ENCODE data around the gene CLSTN2.

Gene CLSTN2

DNA sequence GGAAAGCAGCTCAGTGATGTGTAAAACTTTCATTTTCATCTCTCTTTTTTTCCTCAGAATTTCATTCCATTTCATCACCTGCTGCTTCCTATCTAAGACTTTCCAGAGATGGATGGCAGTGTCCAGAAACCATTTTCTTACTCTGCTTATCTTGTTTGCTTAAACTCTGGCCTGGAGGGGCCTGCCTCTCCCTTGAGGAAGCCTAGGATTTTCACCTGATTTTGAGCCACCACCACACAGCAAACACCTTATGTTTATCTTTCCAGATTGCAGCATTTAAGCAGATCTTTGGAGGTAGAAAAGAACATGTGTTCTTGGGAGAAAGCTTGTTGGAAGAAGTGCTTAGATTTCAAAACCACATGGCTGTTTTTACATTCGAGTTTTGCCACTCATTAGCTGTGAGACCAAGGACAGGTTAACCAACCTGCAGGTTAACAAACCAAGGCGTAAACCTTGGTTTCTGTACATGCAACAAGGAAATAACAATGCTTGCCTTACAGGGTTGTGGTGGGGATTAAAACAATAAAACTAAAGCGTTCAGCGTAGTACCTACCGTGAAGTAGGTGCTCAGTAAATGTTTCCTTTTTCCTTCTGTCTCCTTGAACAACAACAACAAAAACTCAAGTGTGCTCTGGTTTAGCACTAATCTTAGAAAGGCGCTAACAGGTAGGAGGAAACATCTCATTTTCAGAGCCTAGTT, 120.3 kb downstream of the CLSTN2 start:
- no peak for DNase-seq

DNA sequence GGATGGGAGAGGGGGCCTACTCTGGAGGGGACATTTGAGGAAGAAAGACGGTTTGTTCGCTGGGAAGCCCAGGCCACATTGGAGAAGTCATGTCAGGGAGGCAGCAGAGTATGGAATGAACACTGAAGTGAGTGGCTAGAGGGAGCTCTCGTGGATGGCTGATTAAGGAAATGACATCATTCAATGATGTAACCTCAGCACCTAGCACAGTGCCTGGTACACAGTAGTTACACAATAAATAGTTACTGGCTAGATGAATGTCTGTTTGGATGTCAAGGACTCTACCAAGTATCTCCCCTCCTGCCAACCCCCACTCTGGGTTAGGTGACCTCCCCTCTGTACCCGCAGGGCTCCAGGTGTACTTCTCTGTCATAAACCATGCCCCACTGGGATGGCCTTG, 121.1 kb downstream of the CLSTN2 start:
- DNase-seq = no peak

DNA sequence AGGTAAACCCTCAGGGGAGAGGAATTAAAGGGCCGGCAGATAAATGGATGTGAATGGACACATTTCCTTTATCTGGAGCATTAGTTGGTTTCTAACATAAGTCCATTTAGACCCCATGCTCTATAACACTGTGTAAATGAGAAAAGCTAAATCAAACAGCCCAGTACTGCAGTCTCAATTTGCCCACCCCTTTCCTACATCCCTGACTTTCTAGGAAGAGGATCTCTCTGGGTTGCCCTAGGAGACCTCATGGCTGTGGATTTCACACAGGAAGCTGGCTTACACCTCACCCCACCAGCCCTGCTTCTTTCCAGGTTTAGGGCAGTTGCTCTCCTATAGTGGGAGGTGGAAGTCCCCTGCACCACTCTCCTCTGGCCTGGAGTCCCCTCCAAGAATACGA, 126.2 kb downstream of the CLSTN2 start:
- DNase-seq = no peak

DNA sequence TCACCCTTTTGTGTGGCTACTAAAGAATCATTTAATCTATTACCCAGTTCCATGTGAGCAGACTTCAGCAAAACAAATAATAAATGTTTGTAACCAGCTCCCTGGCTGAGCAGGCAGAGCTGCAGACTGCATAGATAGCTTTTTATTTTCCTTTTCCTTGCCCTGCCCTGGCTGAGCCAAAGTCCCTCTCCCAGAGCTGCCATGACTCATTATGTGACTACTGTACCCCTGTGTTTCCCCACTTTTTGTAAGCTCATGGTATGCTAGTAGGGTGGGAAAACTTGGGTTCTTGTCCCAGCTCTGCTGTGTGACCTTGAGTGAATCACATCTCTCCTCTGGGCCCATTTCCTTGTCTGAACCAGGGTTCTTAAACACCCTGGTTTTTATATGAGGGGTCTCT, 127.5 kb downstream of the CLSTN2 start:
- DNase-seq = no peak

DNA sequence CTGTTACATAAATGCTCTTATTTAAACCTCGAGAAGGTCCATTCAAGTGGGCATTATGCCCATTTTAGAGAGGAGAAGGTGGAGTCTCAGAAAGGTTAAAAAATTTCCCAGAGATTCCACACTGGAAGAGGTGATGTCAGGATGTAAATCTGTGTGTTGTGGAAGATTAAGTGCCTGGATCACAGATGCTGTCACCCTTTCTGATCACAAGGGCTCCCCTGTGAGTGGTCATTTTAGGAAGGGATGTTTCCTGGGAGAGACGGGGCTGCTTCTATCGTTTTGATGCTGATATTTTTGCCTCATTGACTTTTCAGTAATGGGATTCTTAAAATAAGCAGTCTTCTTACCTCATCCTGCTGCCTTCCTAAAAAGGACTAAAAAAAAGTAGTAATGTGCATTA, 132.5 kb downstream of the CLSTN2 start:
- no peak for DNase-seq

DNA sequence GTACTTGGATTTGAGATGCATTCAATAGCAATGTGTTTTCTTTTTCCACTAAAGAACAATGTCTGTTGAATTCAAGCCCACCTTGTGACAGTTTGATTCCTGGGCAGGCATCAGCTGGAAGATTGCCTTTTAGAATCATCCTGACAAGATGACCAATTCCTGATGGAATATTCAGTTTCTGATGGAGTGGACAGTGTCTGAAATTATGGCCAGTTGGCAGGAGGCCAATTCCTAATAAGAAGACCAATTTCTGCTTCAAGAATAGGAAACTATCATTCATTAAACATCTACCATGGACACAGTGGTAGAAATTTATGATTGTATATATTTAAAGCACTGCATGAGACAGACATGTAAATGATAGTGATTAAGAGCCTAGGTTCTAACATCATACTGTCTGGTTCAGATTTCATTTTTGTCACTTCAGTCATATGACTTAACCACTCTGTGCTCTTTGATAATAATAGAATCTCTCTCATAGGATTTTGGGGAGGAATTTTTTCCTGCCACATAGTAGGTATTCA, 133.6 kb downstream of the CLSTN2 start:
- no peak for DNase-seq

DNA sequence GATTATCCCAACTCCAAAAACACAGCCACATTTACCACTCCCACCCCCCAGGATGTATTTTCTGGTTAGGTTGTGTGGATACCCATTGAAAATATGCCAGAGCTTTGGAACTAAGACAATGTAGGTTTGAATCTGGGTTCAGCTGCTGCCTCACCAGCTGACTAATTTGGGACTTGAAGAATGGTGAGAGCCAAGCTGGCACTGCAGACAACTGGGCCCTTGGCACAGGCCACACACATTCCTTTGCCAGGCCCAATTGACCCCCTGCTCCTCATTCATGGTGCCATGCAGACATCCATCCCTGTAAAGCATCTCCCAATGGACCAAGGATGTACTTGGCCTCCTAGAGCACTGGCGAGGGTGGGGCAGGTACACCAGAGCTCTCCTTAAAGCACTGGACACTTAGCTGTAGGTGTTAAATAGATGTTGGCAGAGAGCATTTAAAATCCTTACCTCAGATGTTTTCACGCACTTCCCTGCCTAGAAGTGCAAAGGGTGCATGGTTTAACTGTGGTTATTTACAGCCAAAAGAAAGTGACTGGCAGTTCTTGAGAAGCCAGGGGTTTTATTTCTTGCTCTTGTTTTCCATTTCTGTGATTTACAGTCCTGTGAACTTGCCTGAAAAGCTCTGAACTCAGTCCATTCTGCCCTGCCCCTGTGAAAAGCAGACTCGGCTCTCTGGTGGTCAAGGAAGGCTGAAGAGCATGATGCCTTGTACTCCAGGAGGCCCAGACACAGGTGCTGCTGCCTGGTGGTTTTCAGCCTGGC, 138.5 kb downstream of the CLSTN2 start:
- no peak for DNase-seq

DNA sequence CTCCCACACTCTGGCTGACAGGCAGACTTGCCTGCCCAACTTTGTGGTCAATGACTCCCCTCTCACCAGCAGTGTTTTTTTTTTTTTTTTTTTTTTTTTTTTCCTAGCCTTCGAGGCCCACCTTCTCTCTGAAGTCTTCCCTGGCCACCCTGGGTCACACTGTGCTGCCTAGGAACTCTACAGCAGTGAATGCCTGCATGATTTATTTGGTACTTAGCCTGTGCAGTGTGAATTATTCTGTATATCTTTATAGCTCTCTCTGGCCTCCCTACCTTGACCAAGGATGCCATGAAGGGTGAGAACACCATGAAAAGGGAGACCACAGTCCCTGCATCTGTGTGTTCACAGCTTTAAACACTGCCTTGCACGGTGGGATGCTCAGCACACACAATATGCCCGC, 141.6 kb downstream of the CLSTN2 start:
- DNase-seq = no peak

DNA sequence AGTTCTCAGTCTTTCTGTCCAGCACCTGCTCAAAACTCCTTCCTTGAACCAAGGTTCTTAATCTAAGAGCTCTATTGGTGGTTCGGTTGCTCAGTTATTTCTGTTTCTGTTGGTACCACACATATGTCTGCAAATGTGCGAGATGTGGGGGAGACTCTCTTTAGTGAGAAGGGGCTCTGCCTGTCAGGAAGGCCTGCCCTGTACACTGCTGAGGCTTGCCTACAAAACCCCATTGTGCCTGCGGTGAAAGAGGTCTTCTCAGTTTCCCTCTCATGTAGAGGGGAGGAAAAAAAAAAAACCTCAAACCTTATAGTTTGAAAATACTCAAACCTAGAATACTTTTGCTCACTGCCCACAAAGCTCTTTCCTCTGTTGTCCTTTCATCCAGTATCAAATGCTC, 142.4 kb downstream of the CLSTN2 start:
- DNase-seq = no peak

DNA sequence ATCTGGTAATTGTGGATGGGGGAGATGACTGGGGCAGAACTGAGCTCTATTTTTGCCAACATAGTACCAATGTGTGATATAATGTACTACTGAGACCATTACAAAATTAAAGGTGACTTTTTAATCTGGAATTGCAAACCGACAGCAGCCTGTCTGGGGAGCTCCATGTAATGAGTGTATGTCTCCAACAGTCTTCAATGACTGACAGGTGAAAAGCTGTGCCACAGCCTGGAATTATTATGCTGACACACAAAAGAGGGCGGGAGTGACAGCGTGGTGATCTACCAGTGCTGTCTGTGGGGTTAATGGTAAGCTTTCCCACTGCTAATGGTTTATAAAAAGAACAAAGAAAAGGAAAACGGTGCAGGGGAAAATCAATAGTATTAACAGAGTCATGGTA, 143.4 kb downstream of the CLSTN2 start:
- no peak for DNase-seq

DNA sequence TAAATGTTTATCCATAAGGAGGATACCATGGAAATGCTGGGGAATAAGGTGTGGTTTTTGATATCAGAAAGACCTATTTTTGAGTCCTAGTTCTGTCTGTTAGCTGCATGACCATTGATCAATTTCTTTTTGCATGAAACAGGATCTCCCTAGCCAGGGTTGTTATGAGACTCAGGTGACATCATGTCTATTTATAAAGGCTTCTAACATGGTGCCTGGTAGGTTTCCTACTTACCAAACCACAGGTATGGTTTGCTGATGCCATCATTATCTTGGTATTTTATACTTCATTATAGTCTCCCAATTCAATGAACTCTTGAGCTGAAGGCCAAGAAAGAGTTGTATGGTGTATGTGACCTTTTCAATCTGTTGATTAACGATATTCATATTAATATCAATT, 144.0 kb downstream of the CLSTN2 start:
- DNase-seq = no peak

DNA sequence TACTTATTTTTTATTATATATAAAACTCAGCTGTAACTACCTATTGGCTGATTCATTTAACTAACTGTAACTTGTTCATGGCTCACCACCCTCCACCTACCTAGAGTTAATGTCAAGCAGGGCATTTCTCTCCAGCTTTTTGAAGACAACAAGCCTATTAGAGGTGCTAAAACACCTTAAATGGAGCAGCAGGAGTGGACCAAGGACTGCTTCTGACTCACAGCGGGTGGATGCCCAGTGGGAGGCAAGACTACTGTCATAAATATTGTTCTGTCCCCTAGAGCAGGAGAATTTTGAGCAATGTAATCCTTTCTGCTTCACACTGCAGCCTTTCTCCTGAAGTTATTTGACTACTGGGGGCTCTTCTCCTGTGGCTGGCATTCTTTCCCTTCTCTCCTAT, 146.9 kb downstream of the CLSTN2 start:
- no peak for DNase-seq

DNA sequence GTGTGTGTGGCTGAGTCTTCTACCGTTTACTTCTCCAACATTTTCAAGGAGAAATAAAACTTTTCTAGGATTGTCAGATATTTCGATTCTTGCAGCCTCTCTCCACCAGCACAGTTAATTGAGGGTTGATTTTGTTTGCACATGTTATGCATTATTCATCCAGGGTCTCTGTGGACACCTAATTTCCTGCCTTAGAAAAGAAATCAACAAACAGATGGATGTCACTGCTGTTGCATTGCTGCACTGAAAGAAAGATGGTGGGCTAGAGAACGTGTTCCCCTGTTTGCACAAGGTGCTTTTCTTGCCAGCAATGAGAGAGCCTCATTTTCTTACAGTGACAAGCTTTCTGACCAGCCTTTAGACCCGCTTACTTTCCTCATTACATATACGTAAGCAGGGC, 150.0 kb downstream of the CLSTN2 start:
- DNase-seq = no peak

DNA sequence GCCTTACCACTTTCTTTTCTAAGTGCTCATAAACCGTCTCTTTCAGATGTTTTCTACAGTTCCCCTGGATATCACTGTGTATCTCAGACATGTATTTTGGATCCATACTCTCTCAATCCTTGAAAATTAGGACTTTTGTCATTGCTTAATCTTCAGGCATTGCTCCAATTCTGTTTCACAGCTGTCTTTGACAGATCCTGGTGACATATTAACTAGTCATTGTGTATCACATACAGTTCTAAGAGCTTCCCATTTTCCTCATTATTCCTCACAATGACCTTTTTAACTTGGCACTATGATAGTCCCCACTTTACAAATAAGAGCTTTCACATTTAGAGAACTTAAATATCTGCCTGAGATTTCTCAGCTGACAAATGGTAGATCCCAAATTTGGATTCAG, 151.7 kb downstream of the CLSTN2 start:
- no peak for DNase-seq

DNA sequence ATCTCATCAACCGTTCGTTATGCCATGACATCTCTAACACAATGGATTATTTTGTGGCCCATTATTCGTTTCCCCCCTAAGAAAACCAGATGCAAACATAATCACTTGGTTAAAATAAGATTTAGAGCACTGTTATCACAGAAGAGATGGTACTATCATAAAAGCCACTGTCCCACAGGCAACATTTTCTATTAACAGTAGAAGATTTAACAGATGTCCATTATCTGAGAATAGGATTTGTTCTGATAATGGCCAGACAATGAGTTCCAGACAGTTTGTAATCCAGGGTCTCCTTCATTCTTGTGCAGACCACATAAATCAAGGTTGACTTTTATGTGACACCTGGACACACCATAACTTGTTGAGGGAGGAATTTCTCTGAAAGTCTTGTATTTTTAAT, 153.1 kb downstream of the CLSTN2 start:
- no peak for DNase-seq

DNA sequence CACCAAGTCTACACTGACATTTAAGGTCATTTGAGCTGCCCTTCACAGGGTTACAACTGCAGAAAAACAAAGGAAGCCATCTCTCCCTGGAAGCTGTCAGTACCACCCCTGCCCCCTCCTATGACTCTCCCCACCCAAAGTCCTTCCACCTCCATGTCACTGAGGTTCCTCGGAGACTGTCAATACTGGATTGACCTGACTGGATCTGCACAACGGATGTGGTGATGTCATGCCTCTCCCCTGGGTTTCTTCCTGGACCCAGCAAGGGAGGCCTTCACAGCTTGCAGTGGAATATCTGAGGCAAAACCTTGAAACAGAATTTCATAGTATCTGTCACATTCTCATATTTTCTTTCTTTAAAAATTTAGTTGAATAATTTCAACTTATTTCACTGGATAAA, 153.5 kb downstream of the CLSTN2 start:
- no peak for DNase-seq

DNA sequence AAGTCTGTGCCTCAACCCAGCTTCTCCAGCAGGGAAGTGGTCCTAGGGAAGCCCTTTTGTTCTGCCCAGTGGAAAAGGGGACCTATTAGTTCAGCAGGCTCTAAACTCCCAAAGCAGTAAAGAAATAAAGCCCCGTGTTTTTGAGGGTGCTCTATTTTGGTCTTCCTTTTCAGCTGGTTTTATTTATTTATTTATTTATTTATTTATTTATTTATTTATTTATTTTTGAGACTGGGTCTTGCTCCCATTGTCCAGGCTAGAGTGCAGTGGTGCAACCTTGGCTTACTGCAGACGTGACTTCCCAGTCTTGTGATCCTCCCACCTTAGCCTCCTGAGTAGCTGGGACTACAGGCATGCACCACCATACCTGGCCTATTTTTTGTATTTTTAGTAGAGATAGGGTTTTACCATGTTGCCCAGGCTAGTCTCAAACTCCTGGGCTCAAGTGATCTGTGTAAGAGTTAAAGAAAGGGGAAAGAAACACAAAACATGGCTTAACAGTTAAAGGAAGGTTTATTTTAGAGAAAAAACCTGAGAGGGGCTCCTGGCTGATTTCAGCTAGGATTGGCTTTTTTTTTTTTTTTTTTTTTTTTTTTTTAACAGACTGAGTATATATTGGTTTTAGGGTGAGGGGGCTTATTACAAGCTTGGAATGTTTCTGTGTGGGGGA, 154.6 kb downstream of the CLSTN2 start:
- no peak for DNase-seq

DNA sequence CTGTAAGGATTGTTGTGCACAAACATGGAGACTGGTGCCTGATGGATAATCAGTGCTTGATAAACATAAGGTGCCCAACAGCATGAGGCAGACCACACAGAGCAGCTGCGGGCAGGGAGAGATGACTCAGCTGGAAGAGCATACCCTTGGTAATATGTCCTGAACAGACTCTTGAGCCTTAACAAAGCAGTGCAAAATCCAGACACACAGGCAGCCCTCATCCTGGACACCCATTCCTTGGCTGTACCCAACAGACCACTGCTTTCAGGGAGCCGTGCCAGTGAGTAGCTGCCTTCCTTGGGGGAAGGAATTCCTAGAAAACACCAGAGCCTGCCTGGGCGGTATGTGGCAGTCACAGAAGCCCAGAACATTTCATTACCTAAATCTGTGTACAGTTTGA, 156.2 kb downstream of the CLSTN2 start:
- no peak for DNase-seq

DNA sequence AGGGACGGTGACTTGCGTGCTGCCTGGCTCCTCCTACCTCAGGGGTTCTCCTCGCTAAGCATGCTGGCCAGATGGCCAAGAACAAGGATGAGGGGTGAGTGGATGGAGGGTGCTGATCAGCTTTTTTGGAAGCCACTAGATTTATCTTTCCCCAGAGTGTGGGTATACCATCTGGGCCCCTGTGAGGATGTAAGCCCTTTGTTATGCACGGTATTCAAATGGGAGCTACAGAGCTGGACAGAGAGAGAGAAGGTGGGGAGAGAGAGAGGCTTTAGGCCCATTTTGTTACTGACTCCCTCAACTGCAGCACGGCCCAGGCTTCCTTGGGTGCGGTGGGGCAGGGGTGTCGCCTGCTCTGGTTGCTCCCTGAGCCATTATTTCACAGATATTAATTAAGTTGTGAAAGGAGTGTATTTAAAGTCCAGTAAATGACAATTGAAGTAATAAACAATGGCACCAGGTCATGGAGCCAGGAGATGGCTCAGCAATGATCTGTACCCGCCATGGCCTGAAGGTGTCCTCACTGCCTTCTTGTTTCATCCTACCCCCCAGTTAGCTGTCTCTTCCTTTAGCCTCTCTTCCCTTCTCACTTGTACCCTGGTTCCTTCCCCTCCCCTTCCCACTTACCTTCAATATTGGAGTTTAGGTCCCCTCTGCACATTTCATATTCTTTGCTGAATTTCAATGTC, 158.0 kb downstream of the CLSTN2 start:
- no peak for DNase-seq

DNA sequence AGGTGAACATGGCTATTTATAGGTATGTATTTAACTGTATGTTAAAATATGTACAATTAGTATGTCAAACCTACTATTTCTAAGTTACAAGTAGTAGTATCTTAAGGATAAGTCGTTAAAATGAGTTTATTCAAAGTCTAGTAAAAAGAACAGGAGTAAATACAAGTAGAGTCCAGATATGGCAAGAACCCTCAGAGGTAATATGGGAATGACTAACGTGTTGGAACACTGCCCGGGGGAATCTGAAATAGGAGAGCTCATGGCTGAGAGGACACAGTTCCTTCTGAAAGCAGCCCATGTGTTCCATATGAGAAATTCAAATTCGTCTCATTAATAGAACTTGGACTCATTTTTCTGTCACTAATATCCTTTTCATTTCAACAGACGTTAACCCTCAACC, 158.8 kb downstream of the CLSTN2 start:
- no peak for DNase-seq

DNA sequence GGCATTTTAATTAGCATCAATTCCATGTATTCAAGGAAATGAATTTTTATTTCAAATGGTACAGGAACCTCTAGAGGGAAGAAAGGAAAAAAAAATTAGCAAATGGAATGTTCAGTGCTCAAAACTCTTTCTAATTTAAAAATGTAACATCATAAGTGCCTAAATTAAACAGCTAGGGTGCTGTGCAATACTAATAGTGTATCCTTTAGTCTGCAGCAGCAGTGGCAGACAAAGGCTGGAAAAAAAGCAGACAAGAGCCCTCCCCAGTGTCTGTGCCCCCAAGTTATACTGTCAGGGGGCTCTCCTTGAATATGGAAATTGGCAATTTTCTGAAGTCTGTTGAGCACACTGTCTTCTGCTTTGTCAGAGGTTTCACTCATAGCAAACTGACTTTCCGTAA, 159.5 kb downstream of the CLSTN2 start:
- no peak for DNase-seq

DNA sequence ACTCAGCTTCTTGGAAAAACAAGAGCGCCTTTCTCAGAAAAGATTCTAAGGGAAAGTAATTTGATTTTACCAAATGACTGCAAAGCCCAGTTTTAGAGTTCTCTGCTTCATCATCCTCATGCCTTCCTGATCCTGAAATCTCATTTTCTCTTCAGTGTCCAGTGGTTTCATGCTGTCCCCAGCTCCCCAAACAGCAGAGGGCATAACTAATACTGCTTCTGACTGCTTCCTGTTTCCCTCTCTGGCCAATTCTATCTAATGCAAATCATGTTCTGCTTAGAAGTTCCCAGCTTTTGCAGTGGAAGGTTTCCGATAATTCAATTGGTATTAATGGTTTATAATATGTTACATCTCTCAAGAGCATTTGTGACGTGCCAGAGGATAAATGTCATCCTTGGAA, 161.1 kb downstream of the CLSTN2 start:
- no peak for DNase-seq

DNA sequence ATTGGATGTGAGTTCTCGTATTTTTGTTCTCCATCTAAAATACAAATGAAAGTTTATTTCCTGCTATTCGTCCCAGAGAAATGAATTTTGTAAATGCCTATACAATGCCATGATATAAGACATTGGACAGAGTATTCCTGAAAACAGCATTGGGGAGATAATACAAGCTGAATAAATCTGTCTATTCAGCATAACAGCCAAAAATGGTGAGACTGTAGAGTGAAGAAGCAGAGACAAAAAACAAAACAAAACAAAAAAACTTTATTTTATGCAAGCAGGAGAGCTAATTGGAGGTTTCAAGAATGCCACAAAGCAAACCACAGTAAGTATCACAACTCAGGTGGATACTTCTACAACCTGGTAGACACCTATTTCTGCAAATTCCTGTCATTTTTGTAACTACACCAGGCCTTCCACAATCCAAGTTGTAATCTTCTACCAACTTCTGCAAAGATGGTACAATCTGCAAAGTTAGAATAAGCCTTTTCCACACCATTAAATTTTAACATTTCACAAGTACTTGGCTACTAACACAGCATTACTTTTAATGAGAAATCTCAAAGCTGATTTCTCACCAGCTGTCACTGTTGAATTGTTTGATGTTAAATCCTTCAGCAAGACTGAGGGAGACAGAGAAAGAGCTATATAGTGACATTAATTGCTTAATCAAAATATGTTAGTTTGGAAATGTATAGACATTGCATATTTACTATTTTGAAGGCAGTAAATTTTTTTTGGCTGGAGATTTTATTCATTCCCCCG, 163.1 kb downstream of the CLSTN2 start:
- DNase-seq = no peak

Data from CD4-positive, alpha-beta T cell treated with Interleukin-10 for 1 hour (primary cell).